NAMALWA (cell line): Measurements from ENCODE around the gene LDLRAD4.

Source experiments
- DNase-seq: peaks from one replicate; pipeline ENCODE4 v3.0.0-alpha.2; 2015; ENCODE audit warnings: low spot score

LDLRAD4 gene

GRCh38 chr18:13551841-13552733 is 333.5 kb downstream of the LDLRAD4 start:
- DNase-seq, result no peak

GRCh38 chr18:13553449-13553848 is 334.9 kb downstream of the LDLRAD4 start:
- DNase-seq, result no peak

GRCh38 chr18:13555192-13555591 is 336.6 kb downstream of the LDLRAD4 start:
- DNase-seq, result no peak

GRCh38 chr18:13555865-13556264 is 337.3 kb downstream of the LDLRAD4 start:
- DNase-seq, result no peak

- DNase-seq, result no peak
Measured at GRCh38 chr18:13556502-13556901, 337.9 kb downstream of the LDLRAD4 start.

GRCh38 chr18:13558124-13558523 is 339.6 kb downstream of the LDLRAD4 start:
- peak; percentile 75 for DNase-seq

GRCh38 chr18:13558790-13559189 is 340.2 kb downstream of the LDLRAD4 start:
- DNase-seq, result no peak

- no peak for DNase-seq
Measured at GRCh38 chr18:13559754-13560153, 341.2 kb downstream of the LDLRAD4 start.

- no peak for DNase-seq
Measured at GRCh38 chr18:13560306-13560705, 341.7 kb downstream of the LDLRAD4 start.

- DNase-seq, result no peak
Measured at GRCh38 chr18:13562494-13563029, 344.0 kb downstream of the LDLRAD4 start.

GRCh38 chr18:13563390-13563805 is 344.8 kb downstream of the LDLRAD4 start:
- DNase-seq, result no peak

- DNase-seq, result no peak
Measured at GRCh38 chr18:13564579-13564978, 346.0 kb downstream of the LDLRAD4 start.

GRCh38 chr18:13565228-13565627 is 346.7 kb downstream of the LDLRAD4 start:
- DNase-seq, result no peak

GRCh38 chr18:13566941-13567746 is 348.6 kb downstream of the LDLRAD4 start:
- peak; percentile 85 for DNase-seq

- DNase-seq, result no peak
Measured at GRCh38 chr18:13568443-13569392, 350.2 kb downstream of the LDLRAD4 start.

- DNase-seq, result no peak
Measured at GRCh38 chr18:13570216-13570615, 351.7 kb downstream of the LDLRAD4 start.

- no peak for DNase-seq
Measured at GRCh38 chr18:13570856-13571495, 352.4 kb downstream of the LDLRAD4 start.

- no peak for DNase-seq
Measured at GRCh38 chr18:13572148-13572547, 353.6 kb downstream of the LDLRAD4 start.

- DNase-seq, result no peak
Measured at GRCh38 chr18:13572721-13573120, 354.2 kb downstream of the LDLRAD4 start.

GRCh38 chr18:13573750-13574149 is 355.2 kb downstream of the LDLRAD4 start:
- DNase-seq, result no peak

GRCh38 chr18:13574355-13574754 is 355.8 kb downstream of the LDLRAD4 start:
- DNase-seq, result no peak
